HG03025 (cell line): ENCODE data around the gene ZMYND8.

Experiments used
- ATAC-seq: cut with Tn5 transposase; IDR thresholded peaks from one replicate; pipeline ENCODE4 v1.9.1; 2021; ENCODE audit warnings: mild to moderate bottlenecking, moderate library complexity; ENCODE audit not compliant: unreplicated experiment, low FRiP score

The ZMYND8 gene

GRCh38 chr20:47335251-47336128 is 21.0 kb downstream of the ZMYND8 start:
- no peak for ATAC-seq

- no peak for ATAC-seq
Measured at GRCh38 chr20:47334022-47334551, 22.4 kb downstream of the ZMYND8 start.

- ATAC-seq = no peak
Measured at GRCh38 chr20:47332381-47333206, 23.9 kb downstream of the ZMYND8 start.

GRCh38 chr20:47330933-47331708 is 25.4 kb downstream of the ZMYND8 start:
- ATAC-seq = no peak

GRCh38 chr20:47330071-47330470 is 26.4 kb downstream of the ZMYND8 start:
- no peak for ATAC-seq

- ATAC-seq = no peak
Measured at GRCh38 chr20:47328129-47328528, 28.4 kb downstream of the ZMYND8 start.

- ATAC-seq = no peak
Measured at GRCh38 chr20:47327711-47328110, 28.8 kb downstream of the ZMYND8 start.

- ATAC-seq = no peak
Measured at GRCh38 chr20:47326658-47327268, 29.7 kb downstream of the ZMYND8 start.

GRCh38 chr20:47325242-47325641 is 31.3 kb downstream of the ZMYND8 start:
- no peak for ATAC-seq

GRCh38 chr20:47320990-47321805 is 35.3 kb downstream of the ZMYND8 start:
- no peak for ATAC-seq

- no peak for ATAC-seq
Measured at GRCh38 chr20:47319517-47320252, 36.8 kb downstream of the ZMYND8 start.

- no peak for ATAC-seq
Measured at GRCh38 chr20:47318586-47319516, 37.6 kb downstream of the ZMYND8 start.

GRCh38 chr20:47318027-47318585 is 38.4 kb downstream of the ZMYND8 start:
- no peak for ATAC-seq

GRCh38 chr20:47317127-47317895 is 39.2 kb downstream of the ZMYND8 start:
- ATAC-seq = no peak

- ATAC-seq = no peak
Measured at GRCh38 chr20:47316776-47317126, 39.7 kb downstream of the ZMYND8 start.

GRCh38 chr20:47315339-47316056 is 41.0 kb downstream of the ZMYND8 start:
- ATAC-seq = no peak
